SK-N-SH treated with all-trans-retinoic acid at 6 μM for 48 hours (cell line): ENCODE measurements around the gene GAK.

Experiments used
- ATAC-seq: fragments of 200-7000 bp; cut with Tn5 transposase; 3 replicates; pipeline ENCODE4 v1.9.1; 2020; ENCODE audit warnings: mild to moderate bottlenecking, moderate library complexity
- ARNTL ChIP-seq: fragments of 450-650 bp; formaldehyde crosslinking; IDR thresholded peaks from 2 replicates; pipeline ENCODE4 v1.5.0; 2020; ENCODE audit warnings: low read depth, mild to moderate bottlenecking, moderate library complexity, borderline replicate concordance
- BACH2 ChIP-seq: fragments of 250-450 bp; sonication (Bioruptor Pico); IDR thresholded peaks from 2 replicates; pipeline ENCODE4 v1.9.0; 2021; ENCODE audit warnings: mild to moderate bottlenecking, borderline replicate concordance
- CSDC2 ChIP-seq: fragments of 250-450 bp; sonication (Bioruptor Pico); IDR thresholded peaks from 2 replicates; pipeline ENCODE4 v1.5.0; 2020; ENCODE audit warnings: mild to moderate bottlenecking, moderate library complexity
- CSRNP3 ChIP-seq: fragments of 250-450 bp; sonication (Bioruptor Pico); IDR thresholded peaks from 2 replicates; pipeline ENCODE4 v1.5.1; 2021; ENCODE audit warnings: mild to moderate bottlenecking, moderate library complexity
- ESRRG ChIP-seq: fragments of 250-450 bp; sonication (Bioruptor Pico); IDR thresholded peaks from 2 replicates; pipeline ENCODE4 v1.6.1; 2021; ENCODE audit warnings: mild to moderate bottlenecking
- GLIS3 ChIP-seq: fragments of 250-450 bp; sonication (Bioruptor Pico); IDR thresholded peaks from 2 replicates; pipeline ENCODE4 v1.5.0; 2020; ENCODE audit warnings: mild to moderate bottlenecking, moderate library complexity
- ISL1 ChIP-seq: fragments of 250-450 bp; sonication (Bioruptor Pico); IDR thresholded peaks from 2 replicates; pipeline ENCODE4 v2.1.2; 2022; ENCODE audit warnings: mild to moderate bottlenecking, moderate library complexity
- OSR1 ChIP-seq: fragments of 250-450 bp; sonication (Bioruptor Pico); IDR thresholded peaks from 2 replicates; pipeline ENCODE4 v1.8.0; 2022; ENCODE audit warnings: moderate library complexity, mild to moderate bottlenecking, inconsistent platforms
- PATZ1 ChIP-seq: fragments of 250-450 bp; sonication (Bioruptor Pico); IDR thresholded peaks from 2 replicates; pipeline ENCODE4 v1.8.0; 2020; ENCODE audit warnings: mild to moderate bottlenecking, moderate library complexity, borderline replicate concordance
- POU6F1 ChIP-seq: fragments of 250-450 bp; sonication (Bioruptor Pico); IDR thresholded peaks from 2 replicates; pipeline ENCODE4 v1.8.0; 2021; ENCODE audit warnings: low read depth, mild to moderate bottlenecking, moderate library complexity, borderline replicate concordance
- PPARA ChIP-seq: fragments of 250-450 bp; sonication (Bioruptor Pico); IDR thresholded peaks from 2 replicates; pipeline ENCODE4 v1.5.0; 2020; ENCODE audit warnings: mild to moderate bottlenecking, borderline replicate concordance
- RARB ChIP-seq: fragments of 250-450 bp; sonication (Bioruptor Pico); IDR thresholded peaks from 2 replicates; pipeline ENCODE4 v1.8.0; 2021; ENCODE audit warnings: mild to moderate bottlenecking, moderate library complexity
- SNAI2 ChIP-seq: fragments of 250-450 bp; sonication (Bioruptor Pico); IDR thresholded peaks from 2 replicates; pipeline ENCODE4 v1.5.0; 2020; ENCODE audit warnings: mild to moderate bottlenecking, moderate library complexity
- TCF4 ChIP-seq: fragments of 250-450 bp; sonication (Bioruptor Pico); IDR thresholded peaks from 2 replicates; pipeline ENCODE4 v1.8.0; 2021; ENCODE audit warnings: mild to moderate bottlenecking, moderate library complexity, borderline replicate concordance
- TOX ChIP-seq: fragments of 250-450 bp; sonication (Bioruptor Pico); IDR thresholded peaks from 2 replicates; pipeline ENCODE4 v1.8.0; 2021; ENCODE audit warnings: mild to moderate bottlenecking, moderate library complexity, borderline replicate concordance
- ZC3H10 ChIP-seq: fragments of 250-450 bp; sonication (Bioruptor Pico); IDR thresholded peaks from 2 replicates; pipeline ENCODE4 v1.5.1; 2021; ENCODE audit warnings: mild to moderate bottlenecking, moderate library complexity
- ZFP3 ChIP-seq: fragments of 250-450 bp; sonication (Bioruptor Pico); IDR thresholded peaks from 2 replicates; pipeline ENCODE4 v1.5.0; 2020; ENCODE audit warnings: mild to moderate bottlenecking, moderate library complexity
- ZFP30 ChIP-seq: fragments of 450-650 bp; formaldehyde crosslinking; IDR thresholded peaks from 2 replicates; pipeline ENCODE4 v1.5.0; 2022; ENCODE audit warnings: mild to moderate bottlenecking, moderate library complexity
- ZNF565 ChIP-seq: fragments of 450-650 bp; formaldehyde crosslinking; conservative IDR thresholded peaks from 2 replicates; pipeline ENCODE4 v1.5.0; 2020; ENCODE audit warnings: low read depth, mild to moderate bottlenecking, moderate library complexity
- ZNF70 ChIP-seq: fragments of 450-650 bp; formaldehyde crosslinking; IDR thresholded peaks from 2 replicates; pipeline ENCODE4 v1.5.0; 2020; ENCODE audit warnings: mild to moderate bottlenecking, moderate library complexity
- ZNF8 ChIP-seq: fragments of 450-650 bp; formaldehyde crosslinking; IDR thresholded peaks from 2 replicates; pipeline ENCODE4 v1.5.0; 2020; ENCODE audit warnings: mild to moderate bottlenecking, moderate library complexity
- TF ChIP-seq, protein P1 (sequence below): fragments of 250-450 bp; sonication (Bioruptor Pico); IDR thresholded peaks from 2 replicates; pipeline ENCODE4 v1.5.0; 2020; ENCODE audit warnings: mild to moderate bottlenecking, moderate library complexity
- TF ChIP-seq, protein P2 (sequence below): fragments of 250-450 bp; sonication (Bioruptor Pico); IDR thresholded peaks from 2 replicates; pipeline ENCODE4 v1.5.1; 2020; ENCODE audit warnings: low read depth, mild to moderate bottlenecking, moderate library complexity

Gene GAK

DNA sequence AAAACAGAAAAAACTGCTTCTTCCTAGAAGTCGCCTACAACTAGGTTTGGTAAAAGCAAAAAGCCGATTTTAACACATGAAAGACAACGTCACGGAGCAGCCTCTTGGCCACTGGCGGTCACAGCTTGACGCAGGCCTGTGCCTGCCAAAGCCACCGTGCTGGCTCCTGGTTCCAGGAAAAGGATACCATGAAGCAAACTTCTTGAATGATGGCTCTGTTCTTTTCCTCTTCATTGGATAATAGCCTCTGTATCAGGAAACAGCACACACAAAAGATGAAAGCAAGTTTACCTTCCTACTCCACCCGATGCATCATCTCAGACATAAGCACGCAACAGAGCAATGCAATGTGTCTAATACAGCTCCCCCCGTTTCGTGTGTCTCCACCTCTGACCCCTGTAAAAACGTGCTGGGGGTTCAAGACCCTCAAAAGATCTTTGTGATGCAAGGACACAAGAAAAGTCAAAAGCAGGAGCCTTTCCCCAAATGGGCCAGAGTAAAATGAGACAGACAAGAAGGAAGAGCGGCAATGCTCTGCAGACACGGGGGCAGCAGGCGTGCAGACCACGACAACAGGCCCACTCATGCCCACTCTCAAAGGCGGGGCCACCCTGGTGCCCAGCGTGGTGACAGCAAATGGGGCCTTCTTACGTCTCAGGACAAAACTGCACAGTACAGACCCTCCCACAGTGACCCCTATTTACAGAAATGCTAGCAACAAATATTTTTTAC is 19.4 kb downstream of the GAK start (continued):
- TF ChIP-seq PPARA (CRISPR knock-in tag), result no peak
- no peak for TF ChIP-seq TOX (CRISPR knock-in tag)

DNA sequence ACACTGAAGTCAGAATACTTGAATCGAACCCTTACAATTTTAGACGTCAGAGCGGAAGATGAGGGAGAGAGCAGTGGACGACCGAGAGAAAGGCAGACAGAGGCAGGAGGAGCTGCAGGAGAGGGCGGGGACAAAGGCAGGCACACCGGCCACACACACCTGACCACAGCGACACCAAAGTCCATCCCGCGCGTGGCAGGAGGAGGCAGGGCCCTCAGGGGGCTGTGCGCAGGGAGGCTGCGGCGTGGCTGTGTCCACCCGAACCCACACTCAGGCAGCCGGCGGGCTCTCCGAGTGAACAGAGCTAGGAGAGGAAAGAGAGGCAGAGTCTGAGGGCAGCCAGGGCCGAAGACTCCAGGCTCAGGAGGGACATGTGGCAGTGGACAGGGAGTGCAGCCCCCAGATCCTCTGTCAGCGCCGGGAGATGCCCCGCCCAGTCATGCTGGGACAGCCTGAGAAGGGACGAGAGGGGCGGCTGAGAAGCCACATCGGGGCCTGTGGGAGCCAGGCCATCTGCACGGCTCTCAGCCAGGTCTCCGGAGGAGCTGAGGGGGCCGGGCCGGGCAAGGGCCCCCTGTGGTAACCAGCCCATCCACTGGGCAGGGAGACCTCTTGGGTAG is 20.1 kb downstream of the GAK start:
- no peak for TF ChIP-seq TOX (CRISPR knock-in tag)
- TF ChIP-seq ARNTL, result no peak
- TF ChIP-seq POU6F1, result no peak
- no peak for TF ChIP-seq BACH2 (CRISPR knock-in tag)
- TF ChIP-seq ZNF8 (CRISPR knock-in tag), result no peak
- no peak for TF ChIP-seq ZFP3 (CRISPR knock-in tag)
- TF ChIP-seq PPARA (CRISPR knock-in tag), result no peak
- no peak for TF ChIP-seq ZFP30 (CRISPR knock-in tag)
- no peak for TF ChIP-seq ZNF565
- no peak for TF ChIP-seq RARB (CRISPR knock-in tag)
- no peak for TF ChIP-seq SNAI2 (CRISPR knock-in tag)
- no peak for TF ChIP-seq ISL1 (CRISPR knock-in tag)
- no peak for TF ChIP-seq TCF4 (CRISPR knock-in tag)
- ATAC-seq, result no peak

GRCh38 chr4:911221-911751 is 20.8 kb downstream of the GAK start:
- ATAC-seq, result no peak
- TF ChIP-seq TCF4 (CRISPR knock-in tag) (no peak), POU6F1 (no peak), GLIS3 (CRISPR knock-in tag) (no peak), CSDC2 (CRISPR knock-in tag) (no peak), OSR1 (no peak), ARNTL (no peak), ESRRG (CRISPR knock-in tag) (no peak), PPARA (CRISPR knock-in tag) (no peak), ZC3H10 (CRISPR knock-in tag) (no peak), BACH2 (CRISPR knock-in tag) (no peak), ZNF8 (CRISPR knock-in tag) (no peak), ZNF70 (CRISPR knock-in tag) (no peak), TOX (CRISPR knock-in tag) (no peak), ZFP3 (CRISPR knock-in tag) (no peak), RARB (CRISPR knock-in tag) (no peak), CSRNP3 (CRISPR knock-in tag) (no peak), ZFP30 (CRISPR knock-in tag) (no peak), PATZ1 (CRISPR knock-in tag) (no peak)
- TF ChIP-seq, protein P1, sequence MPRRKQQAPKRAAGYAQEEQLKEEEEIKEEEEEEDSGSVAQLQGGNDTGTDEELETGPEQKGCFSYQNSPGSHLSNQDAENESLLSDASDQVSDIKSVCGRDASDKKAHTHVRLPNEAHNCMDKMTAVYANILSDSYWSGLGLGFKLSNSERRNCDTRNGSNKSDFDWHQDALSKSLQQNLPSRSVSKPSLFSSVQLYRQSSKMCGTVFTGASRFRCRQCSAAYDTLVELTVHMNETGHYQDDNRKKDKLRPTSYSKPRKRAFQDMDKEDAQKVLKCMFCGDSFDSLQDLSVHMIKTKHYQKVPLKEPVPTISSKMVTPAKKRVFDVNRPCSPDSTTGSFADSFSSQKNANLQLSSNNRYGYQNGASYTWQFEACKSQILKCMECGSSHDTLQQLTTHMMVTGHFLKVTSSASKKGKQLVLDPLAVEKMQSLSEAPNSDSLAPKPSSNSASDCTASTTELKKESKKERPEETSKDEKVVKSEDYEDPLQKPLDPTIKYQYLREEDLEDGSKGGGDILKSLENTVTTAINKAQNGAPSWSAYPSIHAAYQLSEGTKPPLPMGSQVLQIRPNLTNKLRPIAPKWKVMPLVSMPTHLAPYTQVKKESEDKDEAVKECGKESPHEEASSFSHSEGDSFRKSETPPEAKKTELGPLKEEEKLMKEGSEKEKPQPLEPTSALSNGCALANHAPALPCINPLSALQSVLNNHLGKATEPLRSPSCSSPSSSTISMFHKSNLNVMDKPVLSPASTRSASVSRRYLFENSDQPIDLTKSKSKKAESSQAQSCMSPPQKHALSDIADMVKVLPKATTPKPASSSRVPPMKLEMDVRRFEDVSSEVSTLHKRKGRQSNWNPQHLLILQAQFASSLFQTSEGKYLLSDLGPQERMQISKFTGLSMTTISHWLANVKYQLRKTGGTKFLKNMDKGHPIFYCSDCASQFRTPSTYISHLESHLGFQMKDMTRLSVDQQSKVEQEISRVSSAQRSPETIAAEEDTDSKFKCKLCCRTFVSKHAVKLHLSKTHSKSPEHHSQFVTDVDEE (CRISPR knock-in tag), result no peak
- TF ChIP-seq, protein P2, sequence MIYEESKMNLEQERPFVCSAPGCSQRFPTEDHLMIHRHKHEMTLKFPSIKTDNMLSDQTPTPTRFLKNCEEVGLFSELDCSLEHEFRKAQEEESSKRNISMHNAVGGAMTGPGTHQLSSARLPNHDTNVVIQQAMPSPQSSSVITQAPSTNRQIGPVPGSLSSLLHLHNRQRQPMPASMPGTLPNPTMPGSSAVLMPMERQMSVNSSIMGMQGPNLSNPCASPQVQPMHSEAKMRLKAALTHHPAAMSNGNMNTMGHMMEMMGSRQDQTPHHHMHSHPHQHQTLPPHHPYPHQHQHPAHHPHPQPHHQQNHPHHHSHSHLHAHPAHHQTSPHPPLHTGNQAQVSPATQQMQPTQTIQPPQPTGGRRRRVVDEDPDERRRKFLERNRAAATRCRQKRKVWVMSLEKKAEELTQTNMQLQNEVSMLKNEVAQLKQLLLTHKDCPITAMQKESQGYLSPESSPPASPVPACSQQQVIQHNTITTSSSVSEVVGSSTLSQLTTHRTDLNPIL (CRISPR knock-in tag), result no peak
